WERI-Rb-1 (cell line): ENCODE measurements around the gene C22orf23.
"Not testable (repeated sequence)": the region's sequence is repeated elsewhere in the genome, so short reads cannot be mapped to it uniquely, and the experiment has no call there.

Experiments
- DNase-seq: peaks from one replicate; pipeline ENCODE4 v3.0.0-alpha.2; 2020
- H3K27ac ChIP-seq: fragments of 250-450 bp; sonication (Bioruptor Pico); 2 replicates; pipeline ENCODE4 v1.5.1; 2020; ENCODE audit warnings: mild to moderate bottlenecking, moderate library complexity
- H3K27me3 ChIP-seq: fragments of 250-450 bp; sonication (Bioruptor Pico); 2 replicates; pipeline ENCODE4 v1.5.1; 2021; ENCODE audit warnings: mild to moderate bottlenecking, low read depth, moderate library complexity; ENCODE audit not compliant: insufficient read depth, severe bottlenecking
- H3K36me3 ChIP-seq: fragments of 250-450 bp; sonication (Bioruptor Pico); 2 replicates; pipeline ENCODE4 v1.5.1; 2020; ENCODE audit warnings: mild to moderate bottlenecking, moderate library complexity
- H3K4me3 ChIP-seq: 2 replicates; pipeline ENCODE4 v1.5.1; 2011; ENCODE audit warnings: low read depth, mild to moderate bottlenecking, control low read depth, low read length
- H3K9me3 ChIP-seq: fragments of 250-450 bp; sonication (Bioruptor Pico); 2 replicates; pipeline ENCODE4 v1.5.1; 2021; ENCODE audit warnings: mild to moderate bottlenecking, moderate library complexity; ENCODE audit not compliant: severe bottlenecking
- TF ChIP-seq, protein P1 (sequence below): IDR thresholded peaks from 2 replicates; pipeline ENCODE4 v1.5.1; 2011; ENCODE audit warnings: low read depth, mild to moderate bottlenecking, control low read depth, inconsistent platforms, low read length

Gene C22orf23

DNA sequence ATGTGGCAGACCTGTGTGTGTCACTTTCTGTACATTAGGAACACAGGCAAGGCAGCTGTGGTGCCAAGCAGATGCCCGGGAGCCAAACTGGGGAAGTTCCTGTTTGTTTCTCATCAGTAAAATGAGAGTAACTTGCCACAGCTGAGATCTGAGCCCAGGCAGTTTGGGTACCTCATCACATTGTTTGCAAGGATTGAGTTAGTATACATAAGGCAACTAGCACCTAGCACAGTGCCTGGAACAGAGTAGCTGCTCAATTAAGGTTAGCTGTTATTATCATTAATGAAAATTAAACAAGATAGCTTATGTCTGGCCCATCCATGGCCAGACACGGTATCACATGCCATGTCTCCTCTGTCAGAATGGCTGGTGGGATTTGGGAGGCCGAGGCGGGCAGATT, 23.1 kb upstream of the C22orf23 start:
- H3K36me3 ChIP-seq: no peaks in the 10 kb centered on the region; the same call in none of the 2 replicates
- TF ChIP-seq, protein P1, sequence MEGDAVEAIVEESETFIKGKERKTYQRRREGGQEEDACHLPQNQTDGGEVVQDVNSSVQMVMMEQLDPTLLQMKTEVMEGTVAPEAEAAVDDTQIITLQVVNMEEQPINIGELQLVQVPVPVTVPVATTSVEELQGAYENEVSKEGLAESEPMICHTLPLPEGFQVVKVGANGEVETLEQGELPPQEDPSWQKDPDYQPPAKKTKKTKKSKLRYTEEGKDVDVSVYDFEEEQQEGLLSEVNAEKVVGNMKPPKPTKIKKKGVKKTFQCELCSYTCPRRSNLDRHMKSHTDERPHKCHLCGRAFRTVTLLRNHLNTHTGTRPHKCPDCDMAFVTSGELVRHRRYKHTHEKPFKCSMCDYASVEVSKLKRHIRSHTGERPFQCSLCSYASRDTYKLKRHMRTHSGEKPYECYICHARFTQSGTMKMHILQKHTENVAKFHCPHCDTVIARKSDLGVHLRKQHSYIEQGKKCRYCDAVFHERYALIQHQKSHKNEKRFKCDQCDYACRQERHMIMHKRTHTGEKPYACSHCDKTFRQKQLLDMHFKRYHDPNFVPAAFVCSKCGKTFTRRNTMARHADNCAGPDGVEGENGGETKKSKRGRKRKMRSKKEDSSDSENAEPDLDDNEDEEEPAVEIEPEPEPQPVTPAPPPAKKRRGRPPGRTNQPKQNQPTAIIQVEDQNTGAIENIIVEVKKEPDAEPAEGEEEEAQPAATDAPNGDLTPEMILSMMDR: no peak

DNA sequence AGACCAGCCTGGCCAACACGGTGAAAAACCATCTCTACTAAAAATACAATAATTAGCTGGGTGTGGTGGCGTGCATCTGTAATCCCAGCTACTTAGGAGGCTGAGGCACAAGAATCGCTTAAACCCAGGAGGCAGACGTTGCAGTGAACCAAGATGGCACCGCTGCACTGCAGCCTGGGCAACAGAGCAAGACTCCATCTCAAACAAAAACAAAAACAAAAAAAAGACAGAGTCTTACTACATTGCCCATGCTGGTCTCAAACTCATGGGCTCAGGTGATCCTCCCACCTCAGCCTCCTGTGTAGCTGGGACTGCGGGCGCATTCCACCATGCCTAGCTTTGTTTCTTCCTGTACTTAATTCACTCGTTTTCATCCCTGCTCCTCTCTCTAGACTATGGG, 22.6 kb upstream of the C22orf23 start:
- H3K27me3 ChIP-seq, H3K4me3 ChIP-seq, H3K36me3 ChIP-seq, H3K9me3 ChIP-seq, DNase-seq, H3K27ac ChIP-seq: not testable (repeated sequence)

More for the DNA sequence above, 23.1 kb upstream of the C22orf23 start:
- H3K9me3 ChIP-seq: no peaks in the 10 kb centered on the region
- H3K27ac ChIP-seq: no peak overlapping the region
- DNase-seq: no peak
- H3K4me3 ChIP-seq: no peak overlapping the region
- H3K27me3 ChIP-seq: no peaks in the 10 kb centered on the region

DNA sequence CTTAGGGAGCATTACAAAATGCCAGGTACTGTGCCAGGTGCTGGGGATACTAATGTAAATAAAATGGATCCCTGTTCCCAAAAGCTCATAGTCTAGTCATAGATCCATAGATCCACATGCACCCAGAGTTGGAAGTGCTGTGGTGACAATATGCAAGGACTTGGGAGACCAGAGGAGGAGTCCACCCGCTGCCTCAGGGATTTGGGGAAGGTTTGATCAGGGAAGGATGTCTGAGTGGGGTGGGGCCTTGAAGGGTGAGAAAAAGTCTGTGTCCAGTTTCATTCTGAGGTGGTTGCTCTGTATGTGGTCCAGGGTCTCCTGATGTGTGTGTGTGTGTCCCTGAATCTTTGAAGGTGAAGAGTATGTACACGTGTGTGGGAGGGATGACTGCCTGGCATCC, 21.8 kb upstream of the C22orf23 start:
- Histone ChIP-seq H3K27me3 (no peaks in the 10 kb centered on the region), H3K9me3 (no peaks in the 10 kb centered on the region), H3K36me3 (no peaks in the 10 kb centered on the region; the same call in none of the 2 replicates), H3K27ac (no peak overlapping the region), H3K4me3 (no peak overlapping the region)
- DNase-seq: no peak
- TF ChIP-seq, protein P1: no peak

DNA sequence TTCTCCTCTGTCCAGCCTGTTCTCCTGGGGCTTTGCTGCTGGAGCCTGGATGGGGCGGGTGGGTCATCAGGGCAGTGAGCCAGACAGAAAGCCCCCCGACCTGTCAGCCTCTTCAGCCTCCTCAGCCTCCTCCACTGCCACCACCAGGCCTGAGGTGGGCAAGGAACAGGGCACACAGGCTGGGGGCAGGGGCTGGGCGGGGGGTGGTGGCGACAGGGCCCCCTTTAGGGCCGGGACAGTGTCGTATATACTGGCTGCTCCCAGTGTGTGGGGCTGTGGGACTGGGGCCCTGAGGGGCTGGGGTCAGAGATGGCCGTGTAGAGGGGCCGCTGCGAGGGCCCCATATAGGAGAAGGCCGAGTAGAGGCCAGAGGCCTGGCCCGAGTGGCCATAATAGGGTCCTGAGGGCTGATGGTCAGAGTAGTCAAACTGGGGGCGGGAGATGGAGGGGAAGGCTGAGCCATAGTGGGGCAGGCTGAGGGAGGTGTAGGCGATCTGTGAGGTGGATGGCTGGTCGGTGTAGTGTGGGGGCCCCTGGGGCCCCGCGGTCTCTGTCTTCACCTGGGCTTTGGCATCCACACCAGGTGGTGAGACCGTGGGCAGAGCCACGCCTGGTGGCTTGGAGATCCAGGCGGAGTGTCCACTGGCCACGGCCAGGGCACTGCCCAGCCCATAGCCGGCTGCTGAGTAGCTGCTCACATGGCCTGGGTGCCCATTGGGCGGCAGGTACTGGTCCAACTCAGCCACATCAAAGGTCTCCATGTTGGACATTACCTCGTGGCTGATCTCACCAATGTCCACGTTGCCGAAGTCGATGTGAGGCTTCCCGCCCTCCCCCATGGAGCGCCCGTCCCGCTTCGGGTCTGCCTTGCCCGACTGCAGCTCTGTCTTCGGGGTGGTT, 20.1 kb upstream of the C22orf23 start:
- Histone ChIP-seq H3K9me3 (no peaks in the 10 kb centered on the region), H3K27ac (no peak overlapping the region), H3K27me3 (no peaks in the 10 kb centered on the region), H3K36me3 (peaks cover 2% of the 10 kb centered on the region), H3K4me3 (no peak overlapping the region)
- TF ChIP-seq, protein P1: no peak
- DNase-seq: no peak

DNA sequence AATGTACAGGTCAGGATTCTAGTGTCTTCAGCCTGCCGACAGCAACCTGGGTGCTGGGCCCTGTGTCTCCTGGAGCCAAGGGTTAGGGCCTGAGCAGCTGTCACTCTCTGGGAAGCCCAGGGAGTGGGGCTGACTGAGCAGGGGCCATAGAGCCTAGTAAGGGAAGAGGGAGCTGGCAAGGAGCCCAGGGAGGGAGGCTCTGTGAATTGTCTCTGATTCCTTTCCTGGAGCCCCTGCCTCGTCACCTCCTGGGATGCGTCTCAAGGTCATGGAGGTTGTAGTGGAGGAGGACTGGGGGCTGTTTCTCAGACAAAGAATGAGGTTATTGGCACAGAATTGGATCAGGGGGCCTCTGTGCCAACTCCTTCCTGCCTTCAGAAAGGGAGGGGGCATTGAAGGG, 19.1 kb upstream of the C22orf23 start:
- TF ChIP-seq, protein P1: no peak
- Histone ChIP-seq H3K4me3 (no peak overlapping the region), H3K9me3 (no peaks in the 10 kb centered on the region), H3K36me3 (peaks cover 12% of the 10 kb centered on the region), H3K27me3 (no peaks in the 10 kb centered on the region), H3K27ac (no peak overlapping the region)
- no peak for DNase-seq

DNA sequence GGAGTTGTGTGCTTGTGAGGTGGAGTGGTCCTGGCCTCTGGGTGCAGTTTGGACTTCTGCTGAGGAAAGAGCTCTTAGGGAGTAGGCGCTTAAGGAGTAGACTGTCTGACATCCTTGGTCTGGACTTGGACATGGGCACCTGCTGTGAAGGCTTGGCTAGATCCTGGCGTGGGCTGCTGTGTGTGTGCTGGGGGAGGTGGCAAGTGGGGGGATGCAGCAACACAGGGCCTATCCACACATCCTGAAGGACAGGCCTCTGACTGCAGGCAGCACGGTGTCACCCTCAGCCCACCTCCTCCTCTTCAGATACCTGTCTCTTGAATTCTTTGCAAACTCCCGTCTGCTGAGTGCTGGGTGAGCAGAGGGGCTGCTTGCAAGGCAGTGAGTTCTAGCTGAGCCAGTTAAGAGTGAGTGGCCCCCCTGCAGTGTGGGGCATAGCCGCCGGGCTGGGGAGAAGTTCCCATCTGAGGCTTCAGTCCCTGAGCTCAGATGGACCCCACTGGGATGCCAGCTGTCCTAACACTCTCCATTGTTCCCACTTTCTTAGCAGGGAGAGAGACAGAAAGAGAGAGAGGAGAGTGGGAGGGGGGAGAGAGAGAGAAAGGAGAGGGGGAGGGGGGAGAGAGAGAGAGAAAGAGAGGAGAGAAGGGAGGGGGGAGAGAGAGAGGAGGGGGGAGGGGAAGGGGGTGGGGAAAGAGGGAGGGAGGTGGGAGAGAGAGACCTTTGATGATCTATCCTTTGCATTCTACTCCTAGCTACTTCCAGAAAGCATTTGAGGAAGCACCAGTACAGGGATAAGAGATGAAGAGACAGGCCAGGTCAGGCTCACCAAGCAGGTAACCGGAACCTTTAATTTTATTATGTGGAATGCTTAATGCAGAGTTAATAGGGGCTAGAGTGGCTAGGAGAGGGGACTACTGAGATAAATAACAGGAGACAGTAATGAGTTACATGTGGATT, 18.4 kb upstream of the C22orf23 start:
- Histone ChIP-seq H3K36me3 (peaks cover 19% of the 10 kb centered on the region), H3K27ac (no peak overlapping the region), H3K9me3 (no peaks in the 10 kb centered on the region), H3K4me3 (no peak overlapping the region), H3K27me3 (no peaks in the 10 kb centered on the region)
- TF ChIP-seq, protein P1: no peak
- DNase-seq: no peak
